Gastroesophageal sphincter (tissue), 4 donors: ENCODE data around the gene STX4. TPM values are rescaled to one million over a fixed set of nuclear protein-coding genes. Genes with fewer than 3 reads are reported as not detected.

Experiments used
- ATAC-seq: fragments of 150-250 bp; one replicate; pipeline ENCODE4 v1.9.1; 2016; ENCODE audit warnings: mild to moderate bottlenecking, moderate library complexity
- H3K27ac ChIP-seq, 4 donors: fragments of 200-600 bp; sonication (generic) in 3 of 4; 1 replicate in 3 of 4; 2 replicates in 1 of 4; pipeline ENCODE4 v1.5.1; 2016 to 2019
- H3K27me3 ChIP-seq: fragments of 200-600 bp; sonication (generic); one replicate; pipeline ENCODE4 v1.5.1; 2019
- H3K36me3 ChIP-seq, 2 donors: fragments of 200-600 bp; sonication (generic); one replicate each; pipeline ENCODE4 v1.5.1; 2019; ENCODE audit warnings: control low read depth in 1 of 2
- H3K4me1 ChIP-seq, 3 donors: fragments of 200-600 bp; sonication (generic); 1 replicate in 2 of 3; 2 replicates in 1 of 3; pipeline ENCODE4 v1.5.1; 2016 to 2019; ENCODE audit warnings: control low read depth in 2 of 3
- H3K4me3 ChIP-seq, 2 donors: fragments of 200-600 bp; sonication (generic); one replicate each; pipeline ENCODE4 v1.5.1; 2019; ENCODE audit warnings: mild to moderate bottlenecking in 1 of 2, moderate library complexity in 1 of 2
- H3K9me3 ChIP-seq, 3 donors: fragments of 200-600 bp; sonication (generic); one replicate each; pipeline ENCODE4 v1.5.1; 2017 to 2019; ENCODE audit warnings: control low read depth in 2 of 3
- EP300 ChIP-seq: sonication (generic); formaldehyde crosslinking; IDR thresholded peaks from one replicate; pipeline ENCODE4 v1.6.1; 2017; ENCODE audit warnings: antibody characterized with exemption, mild to moderate bottlenecking
- POLR2A ChIP-seq, 2 donors: fragments of 450-650 bp; IDR thresholded peaks; one replicate each; pipeline ENCODE4 v1.6.1; 2017; ENCODE audit warnings: antibody characterized with exemption in 2 of 2, mild to moderate bottlenecking in 2 of 2, moderate library complexity in 1 of 2
- POLR2AphosphoS5 ChIP-seq: sonication (generic); formaldehyde crosslinking; IDR thresholded peaks from one replicate; pipeline ENCODE4 v1.6.1; 2017; ENCODE audit warnings: antibody characterized with exemption
- WGBS, 2 donors: methylation state at CpG; one replicate each; pipeline ENCODE4 v1.1.5; 2018; ENCODE audit warnings: low coverage in 1 of 2; 5-methylcytosine and 5-hydroxymethylcytosine counted together
- total RNA-seq, 4 donors: library from RNA; depleted of rRNA; stranded (reverse); fragments of >200 nt; gene quantifications; one replicate each; pipeline ENCODE4 v1.1.0, GENCODE V29; 2016
- TF ChIP-seq, protein P1 (sequence below), 4 experiments: fragments of 200-600 bp in 2 of 4; fragments of 450-650 bp in 2 of 4; sonication (generic) in 1 of 4; IDR thresholded peaks; one replicate each; pipeline ENCODE4 v1.5.1; 2017 to 2019; ENCODE audit warnings: antibody characterized with exemption in 4 of 4, mild to moderate bottlenecking in 2 of 4, moderate library complexity in 2 of 4

Gene STX4
- total RNA-seq, 4 donors from 2014 or later = 32.2 to 40.6 (median 37.2) TPM

DNA sequence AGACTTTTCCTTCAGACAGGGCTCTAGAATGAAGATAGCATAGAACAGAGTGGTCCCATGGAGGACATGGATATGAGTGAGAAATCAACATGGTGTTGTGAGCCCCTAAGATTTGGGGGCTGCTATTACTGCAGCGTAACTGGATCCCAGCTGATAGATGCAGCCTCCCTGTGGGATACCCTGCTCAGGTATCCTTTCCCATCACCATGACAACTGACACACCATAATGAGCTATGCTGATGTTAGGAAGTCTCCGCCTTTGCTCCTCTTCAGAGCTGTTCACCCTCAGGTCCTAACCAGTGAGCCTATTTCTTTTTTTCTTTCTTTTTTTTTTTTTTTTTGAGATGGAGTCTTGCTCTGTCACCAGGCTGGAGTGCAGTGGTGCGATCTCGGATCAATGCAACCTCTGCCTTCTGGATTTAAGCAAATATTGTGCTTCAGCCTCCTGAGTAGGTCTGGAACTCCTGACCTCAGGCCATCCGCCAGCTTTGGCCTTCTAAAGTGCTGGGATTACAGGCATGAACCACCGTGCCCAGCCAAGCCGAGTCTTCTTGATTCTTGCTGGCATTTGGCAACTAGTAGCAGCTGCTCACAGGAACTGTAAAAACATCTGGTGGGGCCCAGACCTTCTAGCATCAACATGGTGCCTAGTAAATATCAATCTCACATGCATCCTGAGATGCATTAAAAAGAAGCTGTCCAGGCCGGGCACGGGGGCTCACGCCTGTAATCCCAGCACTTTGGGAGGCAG is 17.1 kb downstream of the STX4 start:
- H3K27ac ChIP-seq = no peak overlapping the region
- H3K4me1 ChIP-seq = no peaks in the 10 kb centered on the region
- TF ChIP-seq EP300 (no peak), POLR2AphosphoS5 (no peak), POLR2A (IDR thresholded peaks at IDR 0.05) (no peak)
- TF ChIP-seq, protein P1, sequence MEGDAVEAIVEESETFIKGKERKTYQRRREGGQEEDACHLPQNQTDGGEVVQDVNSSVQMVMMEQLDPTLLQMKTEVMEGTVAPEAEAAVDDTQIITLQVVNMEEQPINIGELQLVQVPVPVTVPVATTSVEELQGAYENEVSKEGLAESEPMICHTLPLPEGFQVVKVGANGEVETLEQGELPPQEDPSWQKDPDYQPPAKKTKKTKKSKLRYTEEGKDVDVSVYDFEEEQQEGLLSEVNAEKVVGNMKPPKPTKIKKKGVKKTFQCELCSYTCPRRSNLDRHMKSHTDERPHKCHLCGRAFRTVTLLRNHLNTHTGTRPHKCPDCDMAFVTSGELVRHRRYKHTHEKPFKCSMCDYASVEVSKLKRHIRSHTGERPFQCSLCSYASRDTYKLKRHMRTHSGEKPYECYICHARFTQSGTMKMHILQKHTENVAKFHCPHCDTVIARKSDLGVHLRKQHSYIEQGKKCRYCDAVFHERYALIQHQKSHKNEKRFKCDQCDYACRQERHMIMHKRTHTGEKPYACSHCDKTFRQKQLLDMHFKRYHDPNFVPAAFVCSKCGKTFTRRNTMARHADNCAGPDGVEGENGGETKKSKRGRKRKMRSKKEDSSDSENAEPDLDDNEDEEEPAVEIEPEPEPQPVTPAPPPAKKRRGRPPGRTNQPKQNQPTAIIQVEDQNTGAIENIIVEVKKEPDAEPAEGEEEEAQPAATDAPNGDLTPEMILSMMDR (IDR thresholded peaks at IDR 0.05) = no peak
- no peaks in the 10 kb centered on the region for H3K36me3 ChIP-seq
- no peak for ATAC-seq
- 70 to 80% methylated on average over 1 to 3 of the region's 10 CpGs for WGBS, 2 donors
- no peak overlapping the region for H3K4me3 ChIP-seq
- no peaks in the 10 kb centered on the region for H3K9me3 ChIP-seq
- no peaks in the 10 kb centered on the region for H3K27me3 ChIP-seq

DNA sequence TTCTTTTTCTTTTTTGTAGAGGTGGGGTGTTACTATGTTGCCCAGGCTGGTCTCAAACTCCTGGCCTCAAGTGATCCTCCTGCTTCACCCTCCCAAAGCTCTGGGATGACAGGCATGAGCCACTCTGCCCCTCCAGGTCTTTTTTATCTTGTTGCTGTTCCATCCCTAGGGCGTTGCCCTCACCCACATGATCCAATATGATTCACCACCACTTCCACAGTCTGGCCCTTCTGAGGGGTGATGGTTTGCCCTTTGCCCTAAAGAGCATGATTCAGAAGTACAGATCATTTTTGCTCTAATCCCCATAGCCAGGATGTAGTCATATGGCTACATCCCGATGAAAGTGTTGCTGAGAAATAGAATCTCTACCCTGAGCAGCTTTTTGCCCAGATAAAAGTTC is 18.8 kb downstream of the STX4 start:
- Histone ChIP-seq H3K9me3 (no peaks in the 10 kb centered on the region), H3K4me3 (no peak overlapping the region), H3K27ac (no peak overlapping the region), H3K4me1 (no peaks in the 10 kb centered on the region), H3K27me3 (no peaks in the 10 kb centered on the region), H3K36me3 (no peaks in the 10 kb centered on the region)
- peak; percentile 80 for ATAC-seq
- TF ChIP-seq, protein P1 (IDR thresholded peaks at IDR 0.05) = no peak
- no peak for TF ChIP-seq EP300
- TF ChIP-seq POLR2A (IDR thresholded peaks at IDR 0.05) = no peak
- no peak for TF ChIP-seq POLR2AphosphoS5
- WGBS, 2 donors = 40 to 83% methylated on average over 2 of the region's 2 CpGs

DNA sequence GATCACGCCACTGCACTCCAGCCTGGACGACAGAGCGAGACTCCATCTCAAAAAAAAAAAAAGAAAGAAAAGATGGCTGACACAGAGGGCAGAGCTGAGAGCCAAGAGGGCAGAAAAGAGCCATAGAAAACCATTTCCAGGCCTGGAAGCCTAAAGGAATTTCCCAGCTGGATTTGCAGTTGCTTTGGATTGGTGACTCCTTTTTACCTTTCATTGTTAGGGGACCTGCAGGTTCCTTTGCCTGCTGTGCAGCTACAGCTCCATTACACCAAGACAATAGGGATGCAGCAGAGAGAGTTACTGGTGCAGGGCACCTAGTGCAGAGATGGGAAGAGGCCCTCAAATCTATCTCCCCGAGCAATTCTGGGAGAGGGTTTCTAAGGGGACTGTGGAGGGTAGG is 22.3 kb downstream of the STX4 start:
- H3K9me3 ChIP-seq = no peaks in the 10 kb centered on the region
- ATAC-seq = no peak
- H3K27ac ChIP-seq = no peak overlapping the region
- peaks cover 0 to 18% of the 10 kb centered on the region in 2 donors for H3K36me3 ChIP-seq
- H3K4me1 ChIP-seq = no peaks in the 10 kb centered on the region
- no peaks in the 10 kb centered on the region for H3K27me3 ChIP-seq
- no peak overlapping the region for H3K4me3 ChIP-seq
- no peak for TF ChIP-seq EP300
- no peak for TF ChIP-seq POLR2A (IDR thresholded peaks at IDR 0.05)
- WGBS, 2 donors = 74 to 78% methylated on average over 3 to 4 of the region's 4 CpGs

DNA sequence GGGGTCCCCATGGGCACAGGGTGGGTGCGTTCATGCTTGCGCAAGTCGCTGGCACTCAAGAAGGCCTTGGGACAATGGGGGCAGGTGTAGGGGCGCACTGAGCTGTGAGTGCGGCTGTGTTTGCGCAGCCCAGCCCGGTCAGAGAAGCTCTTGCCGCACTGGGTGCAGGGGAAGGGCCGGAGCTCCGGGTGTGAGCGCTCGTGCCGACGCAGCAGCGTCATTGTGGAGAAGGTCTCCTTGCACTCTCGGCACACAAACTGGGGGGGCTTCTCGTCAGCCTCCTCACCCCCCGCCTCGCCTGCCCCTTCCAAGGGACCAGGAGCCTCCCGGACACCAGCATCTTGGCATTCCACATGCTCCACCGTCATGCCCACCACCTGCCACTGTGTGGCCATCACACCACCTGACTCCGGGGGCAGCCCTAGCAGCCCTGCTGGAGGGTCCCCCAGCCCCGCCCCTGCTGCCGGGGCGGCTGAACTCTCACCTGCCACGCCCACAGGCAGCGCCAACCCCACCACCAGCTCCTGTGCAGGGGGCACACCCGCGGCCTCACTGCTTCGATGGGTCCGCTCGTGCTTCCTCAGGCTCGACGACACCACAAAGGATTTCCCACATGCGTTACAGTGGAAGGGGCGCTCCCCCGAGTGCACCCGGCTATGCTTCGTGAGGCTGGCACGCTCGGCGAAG is 27.9 kb downstream of the STX4 start:
- H3K4me3 ChIP-seq = no peak overlapping the region
- 89% methylated on average over 8 of the region's 42 CpGs; no CpG with 5 or more reads in 1 of the 2 donors for WGBS, 2 donors
- H3K4me1 ChIP-seq = peaks cover 0 to 20% (median 8%) of the 10 kb centered on the region in 3 donors
- no peak for TF ChIP-seq POLR2A (IDR thresholded peaks at IDR 0.05)
- no peak for ATAC-seq
- H3K9me3 ChIP-seq = no peaks in the 10 kb centered on the region
- no peaks in the 10 kb centered on the region for H3K27me3 ChIP-seq
- no peak overlapping the region for H3K27ac ChIP-seq
- H3K36me3 ChIP-seq = peaks cover 0 to 54% of the 10 kb centered on the region in 2 donors

DNA sequence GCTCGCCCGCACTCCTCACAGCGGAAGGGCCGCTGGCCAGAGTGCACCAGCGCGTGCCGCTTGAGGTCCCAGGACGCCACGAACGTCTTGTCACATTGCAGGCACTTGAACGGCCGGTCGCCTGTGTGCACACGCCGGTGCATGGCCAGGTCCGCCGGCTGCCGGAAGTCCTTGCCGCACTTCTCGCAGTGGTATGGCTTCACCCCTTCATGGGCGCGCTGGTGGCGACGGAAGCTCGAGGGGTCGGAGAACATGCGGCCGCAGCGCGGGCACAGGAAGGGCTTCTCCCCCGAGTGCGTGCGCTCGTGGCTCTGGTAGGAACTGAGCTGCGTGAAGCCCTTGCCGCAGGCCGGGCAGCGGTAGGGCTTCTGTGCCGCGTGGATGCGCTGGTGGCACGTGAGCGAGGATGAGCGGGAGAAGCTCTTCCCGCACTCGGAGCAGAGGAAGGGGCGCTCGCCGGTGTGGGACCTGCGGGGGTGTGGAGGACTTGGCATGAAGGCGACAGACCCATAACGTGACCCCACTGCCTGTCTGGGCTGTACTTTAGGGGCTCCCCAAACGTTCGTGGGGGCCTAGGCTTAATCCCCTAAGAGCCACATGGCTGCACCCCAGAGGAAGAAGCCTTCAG is 28.6 kb downstream of the STX4 start:
- no peak overlapping the region for H3K4me3 ChIP-seq
- no peaks in the 10 kb centered on the region for H3K9me3 ChIP-seq
- no peaks in the 10 kb centered on the region for H3K27me3 ChIP-seq
- TF ChIP-seq EP300 (no peak), POLR2A (IDR thresholded peaks at IDR 0.05) (no peak), POLR2AphosphoS5 (no peak)
- TF ChIP-seq, protein P1 (IDR thresholded peaks at IDR 0.05) = no peak
- H3K36me3 ChIP-seq = peaks cover 0 to 54% of the 10 kb centered on the region in 2 donors
- no peak overlapping the region for H3K27ac ChIP-seq
- H3K4me1 ChIP-seq = peaks cover 0 to 20% (median 8%) of the 10 kb centered on the region in 3 donors
- 85 to 88% methylated on average over 4 to 5 of the region's 54 CpGs for WGBS, 2 donors
- no peak for ATAC-seq
